CD4-positive, alpha-beta T cell treated with Interleukin-6 for 4 hours (primary cell): ENCODE results near the gene CRABP2.

ENCODE experiments used
- DNase-seq: peaks from one replicate; pipeline ENCODE4 v3.0.0-alpha.2; 2020; ENCODE audit warnings: mixed read lengths

Gene CRABP2

DNA sequence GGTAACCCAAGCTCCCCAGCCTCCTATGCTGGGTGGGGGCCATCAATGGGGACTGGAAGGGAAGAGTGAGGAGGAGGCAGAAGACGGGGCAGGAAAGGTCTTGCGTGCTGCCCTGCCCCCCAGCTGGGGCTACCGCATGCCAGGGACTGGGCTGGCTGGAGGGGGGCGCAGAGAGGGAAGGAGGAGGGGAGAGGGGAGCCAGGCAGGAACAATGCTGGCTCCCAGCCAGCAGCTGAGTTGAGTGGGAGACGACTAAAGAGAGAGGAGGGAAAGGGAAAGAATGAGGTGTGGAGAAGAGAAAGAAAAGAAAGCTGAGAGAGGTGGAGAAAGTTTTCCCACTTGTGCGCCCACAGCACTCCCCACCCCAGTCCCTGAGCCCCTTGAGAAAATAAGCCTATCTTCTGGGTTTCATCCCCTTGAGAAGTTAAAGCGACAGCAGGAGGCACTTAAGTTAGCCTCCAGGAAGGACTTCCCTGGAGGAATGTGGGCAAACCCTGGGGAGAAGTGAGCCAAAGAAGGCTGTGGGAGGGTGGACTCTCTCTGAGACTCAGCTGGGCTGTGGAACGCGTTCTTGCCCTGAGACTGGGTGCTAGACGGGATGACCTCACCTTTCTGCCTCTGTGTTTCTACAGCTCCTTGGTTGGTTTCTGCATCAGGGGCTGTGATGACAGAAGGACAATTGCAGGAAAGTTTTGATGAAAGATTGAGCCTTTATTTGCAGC, 15.3 kb downstream of the CRABP2 start:
- no peak for DNase-seq

DNA sequence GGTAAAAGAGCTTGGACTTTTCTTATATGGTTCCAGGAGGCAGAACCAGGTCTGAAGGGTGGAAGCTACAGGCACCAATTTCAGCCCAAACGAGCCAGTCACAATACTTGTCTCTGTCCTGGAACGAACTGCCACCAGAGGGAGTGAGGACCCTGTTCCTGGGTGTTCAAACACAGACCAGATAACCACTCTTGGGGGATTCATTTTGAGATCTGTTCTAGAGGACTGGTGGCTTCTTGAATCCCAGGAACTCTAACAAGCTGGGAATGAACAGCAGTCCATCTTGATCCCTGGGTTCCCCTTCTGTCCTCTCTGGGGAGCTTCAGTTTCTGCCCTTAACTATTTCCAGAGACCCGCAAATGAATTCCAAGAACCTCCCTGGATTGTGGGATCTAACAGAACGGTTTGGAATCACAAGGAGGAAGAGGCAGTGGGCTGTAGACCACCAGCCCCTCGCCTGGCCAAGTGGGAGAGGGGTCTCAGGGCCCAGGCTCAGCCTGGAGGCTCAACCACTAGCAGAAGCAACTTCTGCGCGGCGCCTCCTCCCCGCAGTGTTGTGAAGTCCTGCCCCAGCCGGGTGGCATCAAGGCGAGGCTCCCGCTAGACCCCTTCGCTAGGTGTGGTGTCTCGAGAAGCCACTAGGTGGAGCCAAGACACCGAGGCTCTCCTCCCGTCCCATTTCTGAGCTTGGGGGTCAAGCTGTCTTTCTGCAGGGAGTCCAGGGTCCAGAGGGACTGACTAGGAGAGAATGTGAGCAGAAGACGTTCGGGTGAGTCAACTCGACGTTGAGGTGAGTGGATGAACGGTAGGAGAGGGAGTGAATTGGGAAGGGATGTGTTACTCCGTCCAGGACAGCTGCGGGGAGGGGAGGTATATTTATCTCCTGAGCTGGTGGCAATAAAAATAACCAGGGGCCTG, 16.1 kb downstream of the CRABP2 start:
- peak; percentile 83 for DNase-seq

DNA sequence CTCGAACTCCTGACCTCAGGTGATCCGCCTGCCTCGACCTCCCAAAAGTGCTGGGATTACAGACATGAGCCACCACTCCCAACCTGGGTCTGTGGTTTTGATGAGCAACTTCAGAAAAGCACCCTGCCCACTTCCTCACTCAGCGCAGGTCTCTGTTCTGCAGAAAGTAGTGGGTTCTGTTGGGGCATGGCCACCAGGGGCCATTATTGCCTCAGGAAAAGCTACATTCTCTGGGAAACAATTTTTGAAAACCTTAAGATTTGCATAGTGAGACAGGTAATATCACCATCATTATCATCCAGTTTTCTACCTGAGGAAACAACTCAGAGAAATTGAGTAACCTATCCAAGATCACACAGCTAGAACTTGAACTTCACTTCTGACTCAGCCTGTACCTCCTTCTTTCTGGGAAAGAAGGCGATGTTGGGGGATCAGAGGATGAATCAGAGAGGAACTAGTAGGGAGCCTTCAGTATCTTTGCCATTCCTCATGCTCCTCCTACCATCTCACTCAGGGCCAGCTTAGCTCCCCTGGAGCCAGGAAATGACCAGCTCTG, 21.1 kb downstream of the CRABP2 start:
- peak; percentile 45 for DNase-seq

DNA sequence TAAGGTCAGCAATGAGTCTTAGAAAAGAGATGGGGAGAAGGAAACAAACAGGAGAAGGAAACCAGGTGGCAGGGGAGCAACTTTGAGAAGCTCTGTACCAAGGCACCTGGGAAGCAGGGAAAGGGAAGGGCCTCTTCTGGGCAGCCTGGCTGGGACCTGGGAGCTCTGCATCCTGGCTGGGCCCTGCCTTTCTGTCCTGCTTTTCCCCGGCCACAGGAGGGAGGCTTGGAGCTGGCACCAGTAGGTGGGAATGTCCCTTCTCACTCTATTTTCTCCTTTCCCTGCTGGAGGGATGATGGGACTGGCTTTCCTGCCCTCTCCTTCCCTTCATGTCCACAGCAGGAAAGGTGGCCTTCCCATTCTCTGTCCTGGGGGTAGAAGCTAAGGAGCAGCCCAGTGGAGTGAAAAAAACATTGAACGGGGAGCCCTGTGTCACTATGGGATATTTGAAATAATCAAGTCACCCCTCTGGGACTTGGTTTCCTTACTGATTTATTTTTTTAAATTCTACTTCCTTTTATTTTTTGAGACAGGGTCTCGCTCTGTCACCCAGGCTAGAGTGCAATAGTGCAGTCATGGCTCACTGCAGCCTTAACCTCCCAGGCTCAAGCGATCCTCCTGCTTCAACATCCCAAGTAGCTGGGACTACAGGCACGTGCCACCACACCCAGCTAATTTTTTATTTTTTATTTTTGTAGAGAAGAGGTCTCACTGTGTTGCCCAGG, 23.1 kb downstream of the CRABP2 start:
- no peak for DNase-seq

DNA sequence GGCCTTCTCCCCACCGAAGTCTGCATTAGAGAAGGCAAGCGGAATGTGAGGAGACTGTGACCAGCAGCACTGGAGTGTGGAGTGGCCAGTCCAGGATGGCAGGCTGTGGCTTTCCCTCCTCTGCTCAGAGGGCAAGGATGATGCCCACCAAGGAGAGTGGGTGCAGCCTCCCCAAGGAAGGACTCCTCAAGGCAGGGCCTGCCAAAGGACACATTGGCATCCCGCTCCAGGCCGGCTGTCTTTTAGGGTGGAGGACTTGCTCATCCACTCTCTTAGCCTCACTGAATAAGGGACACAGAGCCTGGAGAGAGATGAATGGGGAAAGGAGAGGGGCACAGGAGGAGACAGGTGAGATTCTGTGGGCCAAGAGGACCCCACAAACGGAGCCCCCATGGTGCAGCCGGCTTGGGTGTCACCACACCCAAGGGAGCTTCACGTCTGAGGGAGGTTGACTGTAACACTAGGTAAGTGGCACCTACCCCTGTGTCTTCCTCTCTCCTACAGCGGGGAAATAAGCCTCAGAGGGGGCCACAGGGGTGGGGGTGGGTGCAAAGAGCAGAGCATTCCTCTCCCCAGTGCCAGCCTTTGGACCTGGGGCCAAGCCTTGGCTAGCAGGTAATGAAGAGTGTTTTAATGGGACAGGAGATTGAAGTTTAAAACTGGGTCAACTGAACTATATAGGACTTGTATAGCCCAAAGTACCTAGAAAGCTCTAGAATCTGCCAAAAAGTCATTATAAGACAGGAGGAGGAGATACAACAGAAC, 24.0 kb downstream of the CRABP2 start:
- DNase-seq: no peak

DNA sequence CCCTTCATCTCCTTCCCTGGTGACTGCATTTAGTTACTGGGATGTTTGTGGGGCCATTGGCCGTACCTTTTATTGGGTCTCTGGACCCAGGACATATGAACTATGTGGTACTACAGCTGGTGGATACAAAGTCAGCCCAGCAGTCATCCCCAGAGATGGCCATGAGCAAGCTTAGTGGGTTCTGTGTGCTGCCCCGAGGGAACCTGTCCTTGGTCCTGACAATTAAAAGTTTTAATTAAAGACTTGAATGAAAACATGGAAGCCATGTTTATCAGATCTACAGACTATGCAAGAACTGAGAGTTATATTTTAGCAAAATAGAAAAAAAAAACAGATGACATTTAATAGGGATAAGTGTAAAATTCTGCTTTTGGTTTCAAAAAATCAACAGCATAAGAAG, 25.3 kb downstream of the CRABP2 start:
- no peak for DNase-seq

DNA sequence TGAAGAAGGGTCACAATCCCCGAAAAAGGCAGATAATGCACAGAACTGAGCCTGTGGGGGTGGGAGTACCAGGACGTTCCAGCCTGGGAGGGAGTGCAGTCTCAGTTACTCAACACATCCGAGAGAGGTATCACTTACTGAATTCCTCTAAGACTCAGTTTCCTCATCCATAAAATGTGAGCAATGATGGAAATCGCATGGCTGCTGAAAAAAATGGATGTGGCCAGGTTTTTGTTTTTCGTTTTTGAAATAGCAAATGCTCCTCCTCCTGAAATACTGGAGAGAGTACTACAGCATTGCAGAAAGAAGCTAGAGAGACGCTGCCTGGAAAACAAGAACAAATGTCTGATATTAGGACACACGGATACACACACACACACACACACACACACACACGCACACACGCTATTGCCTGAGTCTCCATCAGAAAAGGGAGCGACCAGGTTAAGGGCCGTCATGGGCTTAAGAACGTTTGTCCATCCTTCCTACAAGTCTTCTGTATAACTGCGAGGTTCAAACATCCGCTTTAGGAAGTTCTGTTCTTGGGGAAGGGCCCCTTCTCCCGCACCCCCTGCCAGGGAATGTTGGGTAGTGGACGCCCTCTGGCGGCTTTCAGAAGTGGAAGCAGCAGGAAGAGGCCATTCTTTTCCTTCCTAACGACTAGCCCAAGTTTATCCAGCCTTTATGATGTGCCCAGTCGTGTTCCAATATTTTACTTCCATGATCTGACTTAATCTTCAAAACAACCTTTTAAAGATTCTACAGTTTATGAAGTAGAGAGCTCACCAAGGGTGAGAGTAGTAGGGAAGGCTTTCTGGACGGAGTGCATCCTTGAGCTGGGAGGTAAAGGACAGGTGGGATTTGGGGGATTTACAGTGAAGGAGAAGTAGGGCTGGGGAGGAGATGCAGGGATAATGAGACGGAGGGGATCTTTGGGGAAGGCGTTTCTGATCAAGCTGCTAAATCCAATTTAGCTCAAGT, 27.5 kb downstream of the CRABP2 start:
- peak; percentile 49 for DNase-seq

DNA sequence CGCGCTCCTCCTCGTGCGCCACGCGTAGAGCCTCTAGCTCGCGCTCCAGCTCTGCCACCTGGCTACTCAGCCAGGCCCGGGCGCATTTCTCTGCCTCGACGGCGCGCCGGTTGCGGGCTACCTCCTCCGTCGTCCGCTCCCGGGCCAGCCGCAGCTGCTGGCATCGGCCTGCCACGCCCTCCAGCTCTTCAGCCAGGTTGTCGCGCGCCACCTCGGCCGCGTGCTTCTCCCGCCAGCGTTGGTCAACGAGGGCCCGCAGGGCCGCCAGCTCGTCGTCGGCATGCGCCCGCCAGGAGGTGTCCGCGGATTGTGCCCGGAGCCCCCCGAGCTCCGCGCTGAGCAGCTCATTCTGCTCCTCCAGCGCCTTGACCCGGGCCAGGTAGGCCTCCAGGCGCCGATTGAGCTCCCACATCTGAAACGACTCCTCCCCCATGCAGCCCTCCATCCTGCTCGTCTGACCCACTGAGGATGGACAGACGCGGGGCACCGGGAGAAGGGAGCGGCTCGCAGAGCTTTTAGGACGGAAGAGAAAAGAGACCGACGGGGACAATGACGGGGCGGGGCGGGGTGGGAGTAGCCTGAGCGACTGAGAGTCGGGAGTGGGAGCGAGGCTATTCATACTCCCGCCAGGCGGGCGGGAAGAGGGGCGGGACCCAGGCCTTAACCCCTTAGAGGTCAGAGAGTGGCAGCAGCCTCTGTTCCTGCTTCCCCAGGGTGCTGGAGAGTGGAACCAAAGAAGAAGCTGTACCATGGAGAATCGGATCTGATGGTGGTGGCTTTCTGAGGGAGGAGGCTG, 28.4 kb downstream of the CRABP2 start, which contains the start of gene NES:
NES (minus strand) TSS at position 588 of the 796 bp plus-strand sequence; CDS start at position 445, 143 bp downstream.
- DNase-seq: no peak

DNA sequence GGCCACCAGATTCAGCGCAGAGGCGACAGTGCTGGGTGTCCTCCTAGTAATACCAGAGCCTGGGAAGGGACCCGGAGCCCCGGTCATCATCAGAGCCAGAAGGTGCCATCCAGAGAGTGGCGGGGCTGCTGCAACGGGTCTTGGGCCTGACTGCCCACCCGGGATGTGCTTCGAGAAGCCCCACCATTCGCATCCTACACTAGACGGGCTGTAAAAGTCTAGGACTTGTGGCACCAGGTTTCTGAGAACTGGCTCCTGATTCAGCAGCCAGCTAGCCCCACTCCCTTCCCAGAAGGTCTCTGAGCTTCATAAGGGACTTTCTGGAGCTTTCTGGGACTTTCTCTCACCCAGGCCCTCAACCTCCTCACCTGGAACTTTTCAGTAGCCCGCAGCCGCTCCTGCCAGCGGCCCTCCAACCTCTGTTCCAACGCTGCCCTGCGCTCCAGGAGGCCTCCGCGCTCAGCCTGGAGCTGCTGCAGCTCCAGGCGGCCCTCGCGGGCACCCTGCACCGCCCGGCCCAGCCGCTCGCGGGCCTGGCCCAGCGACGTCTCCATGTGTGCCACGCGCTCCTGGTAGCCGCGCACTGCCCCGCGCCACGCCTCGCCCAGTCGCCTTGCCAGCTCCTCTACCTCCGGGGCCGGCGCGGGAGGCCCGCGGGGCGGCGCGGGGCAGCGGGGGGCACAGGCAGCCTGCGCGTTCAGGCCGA, 29.1 kb downstream of the CRABP2 start:
- no peak for DNase-seq

DNA sequence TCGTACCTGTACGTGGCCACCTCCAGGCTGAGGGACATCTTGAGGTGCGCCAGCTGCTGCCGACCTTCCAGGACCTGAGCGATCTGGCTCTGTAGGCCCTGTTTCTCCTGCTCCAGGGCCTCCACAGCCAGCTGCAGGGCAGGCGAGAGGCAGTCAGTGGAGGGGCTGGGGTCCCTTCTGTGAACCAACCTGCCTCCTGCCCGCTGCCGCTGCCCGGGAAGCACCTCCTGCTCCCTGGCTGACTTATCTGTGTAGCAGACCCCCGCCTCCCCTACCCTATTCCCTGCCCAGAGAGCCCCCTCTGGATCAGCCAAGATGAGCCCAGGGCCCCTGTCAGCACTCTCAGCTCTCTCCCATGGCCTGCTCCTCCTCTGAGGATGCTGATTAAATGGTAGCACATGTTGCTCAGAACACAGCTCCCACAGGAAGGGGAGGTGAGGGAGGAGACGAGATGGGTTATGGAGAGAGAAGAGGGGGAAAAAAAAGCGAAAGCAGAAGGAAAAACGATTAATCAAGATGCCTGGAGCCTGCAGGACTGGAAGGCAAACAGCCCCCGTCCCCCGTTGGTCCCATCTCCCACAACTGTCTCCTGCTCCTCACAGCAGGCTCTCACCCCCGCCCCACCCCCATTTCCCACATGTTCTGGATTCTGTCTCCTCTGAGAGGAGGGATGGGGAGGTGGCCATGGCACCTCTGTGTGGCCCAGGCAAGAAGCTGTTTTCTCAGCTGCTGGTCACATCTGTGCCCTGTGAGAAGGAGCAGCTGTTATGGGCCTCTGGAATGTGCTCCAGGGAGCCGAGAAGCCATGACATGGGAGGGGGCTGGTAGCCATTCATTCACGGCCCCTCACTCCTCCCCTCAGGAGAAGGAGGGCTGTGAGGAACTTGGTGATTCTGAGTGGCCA, 29.9 kb downstream of the CRABP2 start:
- DNase-seq: no peak

DNA sequence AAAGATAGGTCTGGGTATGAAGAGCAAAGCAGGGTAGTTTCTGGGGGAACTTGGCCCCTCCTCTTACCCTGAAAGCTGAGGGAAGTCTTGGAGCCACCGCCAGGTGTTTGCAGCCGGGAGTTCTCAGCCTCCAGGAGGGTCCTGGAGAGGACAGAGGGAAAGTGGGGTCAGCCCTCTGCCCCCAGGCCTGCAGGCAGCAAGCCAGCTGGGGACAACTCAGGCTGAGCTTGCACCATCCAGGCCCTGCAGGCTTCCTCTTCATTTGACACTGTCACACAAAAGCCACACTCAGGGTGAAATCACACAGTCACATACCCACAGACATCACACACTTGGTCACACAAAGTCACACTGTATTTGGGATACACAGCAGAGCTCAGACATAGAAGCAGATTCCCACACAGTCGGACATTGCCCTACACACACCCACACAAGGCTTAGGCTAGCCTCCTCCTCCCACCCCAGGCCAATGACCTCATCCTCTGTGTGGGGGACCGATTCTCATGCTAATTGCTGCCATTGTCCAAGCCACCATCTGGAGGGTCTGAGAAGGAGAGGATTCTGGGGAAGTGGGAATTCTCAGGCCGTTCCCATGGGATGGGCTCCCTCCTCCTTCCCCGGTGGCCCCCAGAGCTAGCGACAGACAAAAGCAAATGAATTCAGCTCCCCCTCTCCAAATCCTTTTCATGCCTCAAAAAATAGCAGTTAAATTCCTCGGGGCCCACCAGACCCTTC, 31.8 kb downstream of the CRABP2 start:
- no peak for DNase-seq

DNA sequence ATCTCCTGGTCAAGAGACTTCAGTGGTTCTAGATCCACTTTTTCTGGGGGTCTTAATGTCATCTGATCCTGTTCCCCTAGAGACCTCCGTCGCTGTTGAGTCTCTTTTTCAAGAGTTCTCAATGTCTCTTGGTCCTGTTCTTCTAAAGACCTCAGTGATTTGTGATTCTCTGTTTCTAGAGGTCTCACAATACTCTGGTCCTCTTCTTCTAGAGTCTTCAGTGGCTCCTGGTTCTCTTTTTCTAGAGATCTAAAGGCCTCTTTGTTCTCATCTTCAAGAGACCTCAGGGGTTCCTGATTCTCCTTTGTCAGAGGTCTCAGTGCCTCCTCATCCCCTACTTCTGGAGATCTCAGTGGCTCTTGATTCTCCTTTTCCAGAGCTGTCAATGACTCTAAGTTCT, 33.6 kb downstream of the CRABP2 start:
- DNase-seq: no peak

DNA sequence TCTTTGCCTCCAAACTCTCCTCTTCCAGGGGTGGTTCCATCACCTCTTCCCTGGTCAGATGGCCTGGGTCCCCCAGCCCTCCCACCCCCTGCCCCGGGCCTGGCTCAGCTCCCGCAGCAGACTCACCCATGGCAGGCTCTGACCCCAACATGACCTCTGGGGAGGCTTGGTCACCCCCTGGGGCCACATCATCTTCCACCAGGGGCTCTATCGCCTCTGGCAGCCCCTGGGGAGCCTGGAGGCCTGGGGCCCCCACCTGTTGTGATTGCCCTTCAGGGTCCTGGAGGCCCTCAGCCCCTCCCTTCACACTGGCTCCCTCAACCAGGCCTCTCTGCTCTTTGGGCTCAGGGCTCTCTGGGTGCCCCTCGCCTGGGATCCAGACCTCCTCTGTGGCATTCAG, 34.6 kb downstream of the CRABP2 start:
- no peak for DNase-seq

DNA sequence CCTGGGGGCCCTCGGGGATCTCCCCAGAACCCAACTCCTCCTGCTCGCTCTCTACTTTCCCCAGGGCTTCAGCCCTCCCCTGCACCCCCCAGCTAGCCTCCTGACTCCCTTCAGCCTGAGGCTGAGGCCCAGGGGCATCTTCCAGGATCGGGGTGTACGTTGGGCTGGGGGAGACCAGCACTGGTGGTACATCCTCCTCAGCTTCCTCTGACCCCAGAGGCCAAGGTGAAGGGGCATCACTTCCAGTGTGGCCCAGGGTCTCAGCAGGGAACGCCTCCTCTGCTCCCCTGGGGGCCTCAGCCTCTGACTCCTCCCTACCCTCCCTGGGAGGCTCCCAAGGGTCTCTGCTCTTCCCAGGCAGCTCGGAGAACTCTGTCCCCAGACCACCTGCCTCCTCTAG, 35.0 kb downstream of the CRABP2 start:
- DNase-seq: no peak

DNA sequence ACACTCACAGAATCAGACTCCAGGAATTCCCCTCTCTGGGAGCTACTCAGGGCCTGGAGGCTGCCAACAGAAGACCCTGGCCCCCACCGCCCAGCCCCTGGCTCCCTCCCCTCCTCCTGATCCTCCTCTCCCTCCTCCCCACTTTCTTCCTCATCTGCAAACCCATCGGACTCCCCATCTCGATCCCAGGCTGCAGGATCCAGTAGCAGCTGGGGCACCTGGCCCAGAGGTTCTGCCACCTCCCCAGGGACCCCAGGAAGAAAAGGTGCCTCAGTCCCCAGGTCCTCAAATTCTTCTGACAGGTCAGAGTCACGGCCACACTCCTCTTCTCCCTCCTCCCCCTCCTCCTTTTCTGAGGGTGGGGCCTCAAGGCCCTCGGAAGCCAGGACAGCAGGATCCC, 35.6 kb downstream of the CRABP2 start:
- no peak for DNase-seq

DNA sequence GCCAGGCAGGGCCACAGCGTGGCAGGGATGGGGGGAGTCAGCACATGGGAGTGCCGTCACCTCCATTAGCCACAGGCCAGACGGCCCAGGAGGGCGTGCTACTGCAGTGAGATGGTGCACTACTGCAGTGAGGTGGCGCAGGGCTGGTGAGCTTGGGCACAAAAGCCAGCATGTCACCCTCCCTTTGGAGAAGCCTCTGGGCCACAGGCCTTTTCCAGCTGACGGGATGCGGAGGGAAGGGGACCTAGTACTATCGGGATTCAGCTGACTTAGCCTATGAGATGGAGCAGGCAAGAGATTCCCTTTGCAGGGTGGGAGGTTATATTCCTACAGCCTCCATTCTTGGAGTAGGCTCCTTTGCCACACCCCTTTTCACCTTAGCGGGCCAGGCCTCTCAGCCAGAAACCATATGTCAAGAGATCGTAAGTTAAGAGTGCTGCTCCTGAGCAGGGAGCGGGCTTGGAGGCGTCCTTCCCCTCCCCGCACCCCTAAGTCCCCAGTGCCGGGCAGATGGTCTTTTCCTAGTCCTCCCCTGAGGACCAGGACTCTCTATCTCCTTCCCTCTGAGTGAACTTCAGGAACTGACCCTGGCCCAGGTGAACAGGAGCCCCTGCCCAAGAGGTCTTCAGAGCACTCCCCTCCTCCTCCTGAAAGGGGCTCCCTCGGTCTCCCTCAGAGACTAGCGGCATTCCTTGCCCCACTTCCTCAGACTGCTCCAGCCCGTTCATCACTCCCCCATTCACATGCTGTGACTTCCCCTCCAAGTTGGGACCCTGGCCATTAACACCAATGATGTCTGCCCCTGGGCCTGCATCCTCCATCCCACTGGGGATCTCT, 36.4 kb downstream of the CRABP2 start:
- DNase-seq: no peak
